ENCODE data around the gene SPTY2D1.
"Not testable (repeated sequence)": the region's sequence is repeated elsewhere in the genome, so short reads cannot be mapped to it uniquely, and the experiment has no call there.

Gene SPTY2D1

DNA sequence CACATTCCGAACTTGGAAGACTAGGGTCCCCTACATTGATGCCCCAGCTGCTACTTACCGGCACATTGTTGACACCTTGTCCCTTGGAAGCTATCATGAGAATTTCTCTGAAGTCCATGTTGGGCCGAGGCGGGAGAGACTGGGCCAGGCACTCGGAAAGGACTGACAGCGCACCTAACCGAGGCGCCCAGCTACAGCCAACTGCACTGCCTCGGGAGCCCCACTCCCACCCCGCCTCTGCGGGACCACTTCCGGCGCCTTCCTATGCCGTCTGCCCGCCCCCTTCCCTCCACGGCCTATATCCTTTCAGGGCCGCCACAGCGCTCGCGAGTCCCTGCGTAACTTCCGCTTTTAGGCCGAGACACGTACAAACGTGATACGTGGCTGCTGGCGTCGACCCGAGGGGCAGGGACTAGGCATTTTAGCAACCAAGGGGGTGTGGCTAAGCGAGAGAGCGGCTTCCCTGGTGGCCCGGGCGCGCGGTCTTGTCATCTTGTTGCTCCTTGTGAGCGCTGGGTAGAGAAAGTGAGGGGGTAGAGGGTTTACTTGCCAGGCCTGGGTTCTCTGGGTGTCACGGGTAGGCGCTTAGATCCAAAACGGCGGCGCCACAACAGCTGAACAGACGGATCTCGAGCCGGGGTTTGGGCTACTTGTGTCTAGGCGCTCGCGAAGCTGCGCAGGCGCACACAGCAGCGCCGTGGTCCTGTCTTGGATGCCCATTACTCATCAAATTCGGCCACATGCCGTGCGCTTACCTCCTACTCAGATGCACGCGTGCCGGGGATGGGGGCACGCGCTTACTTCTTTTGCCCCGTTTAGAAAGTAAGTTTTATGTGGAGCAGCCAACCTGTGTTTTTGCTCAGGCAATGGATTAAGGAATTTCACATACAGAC lies at the start of gene SPTY2D1:
TSS of gene SPTY2D1 (minus strand) at position 203 of the 893 bp plus-strand sequence. CDS start at position 118, 85 bp downstream.
- DNase-seq: peak; percentile 98

GRCh38 chr11:18682466-18682865 lies 48.3 kb upstream of the SPTY2D1 start:
- no peak for DNase-seq

DNA sequence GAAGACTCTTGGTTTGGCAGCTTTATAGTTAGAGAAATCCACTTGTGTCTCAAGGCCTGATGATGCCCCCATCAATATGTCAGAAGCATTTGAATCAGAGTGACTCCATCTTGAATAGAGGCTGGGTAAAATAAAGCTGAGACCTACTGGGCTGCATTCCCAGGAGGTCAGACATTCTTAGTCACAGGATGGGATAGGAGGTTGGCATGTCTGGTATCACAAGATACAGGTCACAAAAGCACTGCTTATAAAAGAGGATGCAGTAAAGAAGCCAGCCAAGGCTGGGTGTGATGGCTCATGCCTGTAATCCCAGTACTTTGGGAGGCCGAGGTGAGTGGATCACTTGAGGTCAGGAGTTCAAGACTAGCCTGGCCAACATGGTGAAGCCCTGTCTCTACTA lies 47.8 kb upstream of the SPTY2D1 start:
- DNase-seq: not testable (repeated sequence)

DNA sequence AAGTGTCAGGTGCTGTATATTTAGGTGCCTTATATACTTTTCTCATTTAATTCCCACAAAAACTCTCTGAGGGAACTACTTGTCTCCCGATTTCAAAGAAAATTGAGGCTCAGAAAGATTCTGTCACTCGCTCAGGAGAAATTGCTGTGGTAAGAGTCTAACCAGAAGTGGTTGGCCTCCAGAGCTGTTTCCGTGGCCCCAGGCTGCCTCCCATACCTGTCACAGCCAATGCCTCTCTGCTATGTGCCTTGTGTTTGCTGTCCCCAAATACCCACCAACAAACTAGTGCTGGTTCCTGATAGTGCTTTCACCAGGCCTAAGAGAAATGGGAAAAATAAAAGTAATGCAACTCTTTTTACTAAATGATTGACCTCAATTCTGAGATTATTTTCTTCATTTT lies 43.4 kb upstream of the SPTY2D1 start:
- DNase-seq: no peak

DNA sequence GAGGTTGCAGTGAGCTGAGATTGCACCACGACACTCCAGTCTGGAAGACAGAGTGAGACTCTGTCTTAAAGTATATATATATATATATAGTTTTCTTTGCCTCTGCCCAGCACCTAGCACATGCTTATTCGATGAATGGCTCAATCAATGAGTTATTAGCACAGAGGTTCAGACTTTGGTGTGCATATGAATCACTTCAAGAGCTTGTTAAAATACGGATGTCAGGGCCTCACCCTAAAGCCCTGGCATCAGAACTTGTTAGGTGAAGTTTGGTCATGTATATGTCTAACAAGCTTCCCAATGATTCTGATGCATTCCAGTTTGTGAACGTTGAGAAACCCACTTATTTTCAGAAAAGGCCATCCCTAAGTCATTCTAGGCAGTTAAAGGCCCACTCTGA lies 42.7 kb upstream of the SPTY2D1 start:
- DNase-seq: no peak

- not testable (repeated sequence) for DNase-seq
Observed at GRCh38 chr11:18672209-18672608, 38.1 kb upstream of the SPTY2D1 start.

DNA sequence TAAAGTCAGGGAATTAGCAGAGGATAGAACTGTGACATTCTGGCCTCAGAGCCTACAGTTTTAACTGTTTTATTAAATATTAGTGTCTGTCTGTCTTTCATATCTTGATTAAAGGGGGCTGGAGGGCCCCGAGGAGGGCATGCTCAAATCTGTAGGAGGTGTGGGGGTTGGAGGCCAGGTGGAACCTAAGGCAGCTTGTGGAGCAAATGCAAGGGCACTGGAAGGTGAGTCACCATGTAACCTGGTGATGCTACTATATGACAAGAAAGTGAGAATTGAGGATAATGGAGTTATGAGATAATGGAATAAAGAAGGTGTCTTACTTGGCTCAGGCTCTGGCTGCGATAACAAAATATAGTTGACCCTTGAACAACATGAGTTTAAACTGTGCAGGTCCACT lies 37.1 kb upstream of the SPTY2D1 start:
- DNase-seq: no peak

DNA sequence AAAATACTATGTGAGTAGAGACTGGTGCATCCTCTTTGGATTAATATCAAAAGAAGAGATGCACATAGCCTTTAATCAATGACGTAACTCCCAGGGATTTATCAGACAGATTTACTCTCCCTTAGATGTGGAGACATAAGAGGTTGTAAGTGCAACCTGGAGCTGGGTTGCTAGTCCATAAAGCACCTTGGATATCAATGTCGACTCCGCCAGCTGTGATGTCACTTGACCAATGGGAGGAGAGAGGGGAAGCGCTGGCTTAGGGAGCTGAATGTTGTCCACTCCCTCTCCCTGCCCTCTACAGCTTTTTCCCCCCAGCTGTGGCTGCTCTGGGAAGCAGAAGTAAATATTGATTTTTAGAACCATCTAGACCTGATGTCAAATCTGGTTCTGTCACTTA lies 35.6 kb upstream of the SPTY2D1 start:
- peak; percentile 21 for DNase-seq

DNA sequence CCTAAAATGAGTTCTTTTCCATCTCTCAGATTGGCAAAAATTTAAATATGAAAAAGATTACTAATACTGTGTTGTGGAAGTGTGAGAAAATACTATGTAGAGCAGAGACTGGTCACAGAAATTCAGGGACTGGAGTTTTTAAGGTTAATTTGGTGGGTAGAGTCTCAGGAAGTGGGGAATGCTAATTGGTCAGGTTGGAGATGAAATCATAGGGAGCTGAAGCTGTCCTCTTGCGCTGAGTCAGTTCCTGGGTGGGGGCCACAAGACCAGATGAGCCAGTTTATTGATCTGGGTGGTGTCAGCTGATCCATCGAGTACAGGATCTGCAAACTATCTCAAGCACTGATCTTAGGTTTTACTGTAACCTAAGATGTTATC lies 35.1 kb upstream of the SPTY2D1 start:
- no peak for DNase-seq

DNA sequence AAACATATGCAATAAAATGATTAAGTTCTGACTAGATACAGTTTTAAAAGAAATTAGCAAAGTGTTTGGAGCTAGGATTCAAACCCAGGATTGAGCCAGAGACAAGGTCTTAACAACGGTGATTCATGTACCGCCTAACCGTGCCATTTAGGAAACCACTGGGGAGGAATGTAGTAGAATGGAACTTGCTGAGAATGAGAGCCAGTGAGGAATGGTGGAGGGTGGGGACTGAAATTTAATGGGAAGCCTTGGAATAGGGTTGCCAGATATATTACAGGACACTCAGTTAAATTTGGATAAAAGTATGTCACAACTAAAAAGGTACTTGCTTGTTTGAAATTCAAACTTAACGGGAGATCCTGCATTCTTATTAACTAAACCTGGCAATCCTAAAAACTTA lies 34.0 kb upstream of the SPTY2D1 start:
- no peak for DNase-seq

DNA sequence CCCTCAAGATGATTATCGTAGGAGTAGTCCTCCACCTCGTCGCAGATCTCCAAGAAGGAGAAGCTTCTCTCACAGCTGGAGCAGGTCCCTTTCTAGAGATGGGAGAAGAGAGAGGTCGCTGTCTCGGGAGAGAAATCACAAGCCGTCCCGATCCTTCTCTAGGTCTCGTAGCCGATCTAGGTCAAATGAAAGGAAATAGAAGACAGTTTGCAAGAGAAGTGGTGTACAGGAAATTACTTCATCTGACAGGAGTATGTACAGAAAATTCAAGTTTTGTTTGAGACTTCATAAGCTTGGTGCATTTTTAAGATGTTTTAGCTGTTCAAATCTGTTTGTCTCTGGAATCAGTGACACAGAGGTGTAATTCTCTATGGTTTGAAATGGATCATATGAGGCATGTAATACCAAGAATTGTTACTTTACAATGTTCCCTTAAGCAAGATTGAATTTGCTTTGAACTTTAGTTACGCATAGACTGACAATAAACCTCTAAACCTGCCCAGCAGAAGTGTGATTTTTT lies 31.3 kb upstream of the SPTY2D1 start:
- not testable (repeated sequence) for DNase-seq

- DNase-seq: no peak
Observed at GRCh38 chr11:18657673-18658072, 23.5 kb upstream of the SPTY2D1 start.

DNA sequence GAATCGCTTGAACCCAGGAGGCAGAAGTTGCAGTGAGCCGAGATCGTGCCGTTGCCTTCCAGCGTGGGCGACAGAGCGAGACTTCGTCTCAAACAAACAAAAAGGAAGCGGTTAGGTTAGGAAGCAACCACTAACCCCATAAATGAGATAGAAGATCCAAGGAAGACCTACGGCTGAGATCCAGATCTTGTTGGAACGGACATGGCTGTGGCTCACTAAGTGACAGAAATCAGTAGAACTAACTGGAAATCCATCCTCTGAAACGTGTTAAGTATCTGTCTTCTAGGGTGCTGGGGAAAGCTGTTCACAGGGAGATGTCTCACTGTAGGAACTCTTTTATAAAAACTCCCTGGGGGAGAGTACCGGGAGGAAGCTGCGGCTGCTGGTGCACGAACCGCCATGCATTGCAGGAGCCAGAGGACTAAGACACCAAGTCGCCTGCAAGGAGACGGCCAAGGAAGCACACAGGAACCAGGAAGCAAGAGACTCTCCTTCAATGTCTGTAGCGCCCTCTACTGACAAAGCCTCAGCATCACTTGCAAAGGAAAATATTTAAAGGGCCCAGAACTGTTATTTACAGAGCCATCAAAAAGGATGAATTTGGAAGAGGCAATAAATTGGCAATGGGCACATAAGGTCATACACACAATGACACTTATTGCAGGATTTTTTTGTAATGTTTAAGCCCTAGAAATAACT lies 16.9 kb upstream of the SPTY2D1 start:
- peak; percentile 74 for DNase-seq

DNA sequence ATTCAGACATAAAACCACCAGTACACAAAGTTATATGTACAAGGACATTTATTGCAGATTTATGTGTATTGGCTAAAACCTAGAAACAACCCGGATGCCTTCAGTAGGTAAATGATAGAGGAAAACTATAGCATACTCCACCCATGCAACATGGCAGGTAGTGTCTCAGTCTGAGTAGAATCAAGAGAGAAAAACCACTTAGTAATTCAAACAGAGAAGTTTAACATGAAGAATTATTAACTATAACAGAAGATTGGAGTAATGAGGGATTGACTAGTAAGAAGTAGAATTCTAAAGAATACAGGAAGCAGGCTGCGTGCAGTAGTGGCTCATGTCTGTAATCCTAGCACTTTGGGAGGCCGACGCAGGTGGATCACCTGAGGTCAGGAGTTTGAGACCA lies 16.2 kb upstream of the SPTY2D1 start:
- DNase-seq: no peak

GRCh38 chr11:18643034-18643433 lies 8.9 kb upstream of the SPTY2D1 start:
- not testable (repeated sequence) for DNase-seq

DNA sequence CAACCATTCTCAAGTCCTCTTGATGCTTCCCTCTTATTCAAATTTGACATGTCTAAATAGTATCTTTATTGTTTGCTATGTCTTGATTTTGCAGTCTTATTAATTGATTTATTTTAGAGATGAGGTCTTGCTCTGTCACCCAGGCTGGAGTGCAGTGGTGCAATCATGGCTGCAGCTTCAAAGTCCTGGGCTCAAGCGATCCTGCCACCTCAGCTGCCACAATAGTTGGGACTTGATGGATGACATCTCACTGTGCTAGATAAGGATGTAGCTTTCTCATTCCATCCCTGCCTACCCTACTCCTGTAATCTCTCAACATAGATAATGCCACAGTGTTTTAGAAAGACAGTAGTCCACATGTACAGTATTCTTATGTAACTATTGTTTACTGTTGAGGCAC lies 7.5 kb upstream of the SPTY2D1 start:
- no peak for DNase-seq

GRCh38 chr11:18633256-18634139 lies 644 bp downstream of the SPTY2D1 start:
- peak; percentile 31 for DNase-seq

DNA sequence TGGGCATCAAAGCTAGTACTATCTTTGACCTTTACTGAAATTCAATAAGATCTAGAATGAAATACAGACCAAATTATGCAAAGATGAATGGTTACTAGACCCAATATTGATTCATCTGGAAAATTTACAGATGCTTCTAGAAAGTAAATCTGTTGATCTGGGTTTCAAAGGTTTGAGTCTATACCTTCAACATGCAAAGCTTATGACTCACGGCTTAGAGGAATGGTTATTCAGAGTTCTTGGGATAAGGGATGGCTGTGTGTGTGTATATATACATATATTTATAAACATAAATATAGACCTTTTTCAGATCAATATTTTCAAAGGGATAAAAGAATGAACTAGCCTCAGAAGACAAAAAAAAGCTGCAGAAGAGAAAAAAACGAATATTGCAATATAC lies 1.3 kb downstream of the SPTY2D1 start:
- no peak for DNase-seq

- no peak for DNase-seq
Observed at GRCh38 chr11:18624161-18624560, 10.0 kb downstream of the SPTY2D1 start.

GRCh38 chr11:18623707-18624106 lies 10.4 kb downstream of the SPTY2D1 start:
- no peak for DNase-seq

DNA sequence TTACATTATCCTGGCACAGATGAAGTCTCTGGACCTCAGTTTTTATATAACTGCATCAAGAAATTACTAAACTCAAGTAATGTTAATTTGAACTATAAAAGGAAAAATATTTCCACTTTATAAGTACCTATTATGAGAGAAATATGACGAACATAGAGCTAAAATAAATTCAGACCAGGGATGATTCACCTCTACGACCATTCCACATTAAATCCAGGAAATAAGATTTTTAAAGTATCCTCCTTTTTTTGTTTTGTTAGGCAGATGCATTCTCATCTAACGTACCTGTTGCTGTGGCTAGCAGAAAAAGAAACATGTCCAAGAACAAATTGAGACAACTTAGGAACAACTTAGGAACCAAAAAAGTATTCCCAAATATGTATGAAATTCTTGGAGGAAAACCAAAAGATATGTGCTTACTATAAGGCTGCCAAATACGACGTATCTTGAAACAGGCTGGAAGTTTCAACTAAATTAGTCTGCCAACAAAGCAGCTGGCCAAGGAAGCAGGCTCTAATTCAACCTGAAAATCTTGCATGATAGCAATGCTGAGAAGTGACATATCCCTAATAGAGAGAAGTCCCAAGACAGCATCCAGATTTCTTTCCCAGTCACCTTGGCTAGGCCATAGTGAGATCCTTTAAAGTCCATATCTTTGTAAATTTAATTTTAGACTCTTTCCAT lies 15.7 kb downstream of the SPTY2D1 start:
- DNase-seq: no peak

- no peak for DNase-seq
Observed at GRCh38 chr11:18617688-18618341, 16.3 kb downstream of the SPTY2D1 start.
